ENCODE results near the gene C7orf33.

DNA sequence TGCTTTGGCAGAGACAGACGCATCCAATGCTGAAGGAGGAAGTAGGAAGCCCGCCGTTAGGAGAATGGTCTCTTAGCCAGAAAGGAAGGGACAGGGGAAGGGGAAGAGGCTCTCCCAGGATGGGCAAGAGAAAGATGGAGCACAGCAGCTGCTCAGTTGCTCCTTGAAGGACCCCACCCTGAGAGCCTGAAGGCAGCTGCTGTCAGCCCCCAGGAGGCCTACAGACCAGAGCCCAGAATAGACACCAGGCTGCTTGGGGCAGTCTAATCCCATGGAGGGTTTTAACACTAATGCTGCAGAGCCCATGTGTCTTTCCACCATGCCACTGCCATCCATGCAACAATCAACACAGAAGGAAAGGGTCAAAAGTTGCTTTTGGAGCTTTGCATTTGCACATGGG lies 3.5 kb upstream of the C7orf33 start:
- TF ChIP-seq, protein P1, sequence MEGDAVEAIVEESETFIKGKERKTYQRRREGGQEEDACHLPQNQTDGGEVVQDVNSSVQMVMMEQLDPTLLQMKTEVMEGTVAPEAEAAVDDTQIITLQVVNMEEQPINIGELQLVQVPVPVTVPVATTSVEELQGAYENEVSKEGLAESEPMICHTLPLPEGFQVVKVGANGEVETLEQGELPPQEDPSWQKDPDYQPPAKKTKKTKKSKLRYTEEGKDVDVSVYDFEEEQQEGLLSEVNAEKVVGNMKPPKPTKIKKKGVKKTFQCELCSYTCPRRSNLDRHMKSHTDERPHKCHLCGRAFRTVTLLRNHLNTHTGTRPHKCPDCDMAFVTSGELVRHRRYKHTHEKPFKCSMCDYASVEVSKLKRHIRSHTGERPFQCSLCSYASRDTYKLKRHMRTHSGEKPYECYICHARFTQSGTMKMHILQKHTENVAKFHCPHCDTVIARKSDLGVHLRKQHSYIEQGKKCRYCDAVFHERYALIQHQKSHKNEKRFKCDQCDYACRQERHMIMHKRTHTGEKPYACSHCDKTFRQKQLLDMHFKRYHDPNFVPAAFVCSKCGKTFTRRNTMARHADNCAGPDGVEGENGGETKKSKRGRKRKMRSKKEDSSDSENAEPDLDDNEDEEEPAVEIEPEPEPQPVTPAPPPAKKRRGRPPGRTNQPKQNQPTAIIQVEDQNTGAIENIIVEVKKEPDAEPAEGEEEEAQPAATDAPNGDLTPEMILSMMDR (IDR thresholded peaks at IDR 0.05; ENCODE audit: insufficient read depth, low read depth, low read length), result no peak
- TF ChIP-seq EZH2 (IDR thresholded peaks at IDR 0.05; ENCODE audit: insufficient read depth, low read length), result no peak
